NB4 (cell line): ENCODE measurements around the gene SFSWAP.

Source experiments
- DNase-seq: peaks from one replicate; pipeline ENCODE4 v3.0.0; 2010; ENCODE audit warnings: low read depth
- H3K4me3 ChIP-seq: one replicate; pipeline ENCODE4 v1.5.1; 2011; ENCODE audit warnings: mild to moderate bottlenecking, low read depth, low read length, moderate library complexity
- CTCF ChIP-seq: IDR thresholded peaks from one replicate; pipeline ENCODE4 v1.5.1; 2012; ENCODE audit warnings: low read depth, low read length
- MAX ChIP-seq: IDR thresholded peaks from 2 replicates; pipeline ENCODE4 v1.6.1; 2011; ENCODE audit warnings: low read depth, low read length
- MYC ChIP-seq: IDR thresholded peaks from 2 replicates; pipeline ENCODE4 v1.6.1; 2011; ENCODE audit warnings: low read depth, low read length
- POLR2A ChIP-seq: IDR thresholded peaks from 2 replicates; pipeline ENCODE4 v1.6.1; 2011; ENCODE audit warnings: mild to moderate bottlenecking; ENCODE audit not compliant: insufficient read length; ENCODE audit errors: extremely low read depth

The SFSWAP gene

GRCh38 chr12:131699434-131699833 lies 11.5 kb upstream of the SFSWAP start:
- TF ChIP-seq POLR2A (no peak), CTCF (no peak), MYC (no peak), MAX (no peak)
- no peak overlapping the region for H3K4me3 ChIP-seq
- no peak for DNase-seq

GRCh38 chr12:131700271-131700670 lies 10.6 kb upstream of the SFSWAP start:
- H3K4me3 ChIP-seq, result no peak overlapping the region
- TF ChIP-seq MAX (no peak), MYC (no peak), CTCF (no peak), POLR2A (no peak)
- no peak for DNase-seq

- DNase-seq, result no peak
- no peak for TF ChIP-seq CTCF
- no peak for TF ChIP-seq MYC
- TF ChIP-seq MAX, result no peak
- no peak for TF ChIP-seq POLR2A
- H3K4me3 ChIP-seq, result no peak overlapping the region
These were observed 9.0 kb upstream of the SFSWAP start for GRCh38 chr12:131701705-131702572.

- TF ChIP-seq CTCF, result no peak
- TF ChIP-seq POLR2A, result no peak
- TF ChIP-seq MYC, result no peak
- no peak for TF ChIP-seq MAX
These were observed 8.4 kb upstream of the SFSWAP start for GRCh38 chr12:131702573-131702877.

DNA sequence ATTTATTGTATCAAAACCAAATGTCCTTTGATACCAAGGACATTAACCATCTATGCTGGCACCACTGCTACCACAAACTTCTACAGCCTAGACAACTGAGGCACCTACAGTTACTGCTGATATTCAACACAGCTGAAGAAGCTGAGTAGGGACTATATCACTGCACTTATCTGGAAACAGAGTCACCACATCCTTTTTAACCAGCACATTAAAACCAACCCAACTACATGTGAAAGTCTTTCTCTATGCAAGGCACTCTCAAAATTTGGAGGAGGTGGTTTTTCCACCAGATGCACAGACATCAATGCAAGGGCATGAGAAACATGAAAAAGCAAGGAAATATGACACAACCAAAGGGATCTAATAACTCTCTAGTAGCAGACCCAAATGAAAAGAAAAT lies 7.7 kb upstream of the SFSWAP start:
- no peak for DNase-seq
- H3K4me3 ChIP-seq, result no peak overlapping the region
- TF ChIP-seq MAX, result no peak
- TF ChIP-seq CTCF, result no peak
- no peak for TF ChIP-seq MYC
- no peak for TF ChIP-seq POLR2A

More at GRCh38 chr12:131702573-131702877, 8.4 kb upstream of the SFSWAP start:
- DNase-seq, result no peak
- no peak overlapping the region for H3K4me3 ChIP-seq
